Hematopoietic multipotent progenitor cell treated with erythropoietin and hydrocortisone succinate and interleukin-3 and kit ligand, for 4 days (in vitro differentiated cells): Measurements from ENCODE around the gene BCAS4.
A peak's percentile ranks its signal among the peaks of the same experiment; 100 is the strongest.
"Not testable (repeated sequence)": the region's sequence is repeated elsewhere in the genome, so short reads cannot be mapped to it uniquely, and the experiment has no call there.

Experiments used
- DNase-seq: peaks from one replicate; pipeline ENCODE4 v3.0.0-alpha.2; 2015

Gene BCAS4, protein sequence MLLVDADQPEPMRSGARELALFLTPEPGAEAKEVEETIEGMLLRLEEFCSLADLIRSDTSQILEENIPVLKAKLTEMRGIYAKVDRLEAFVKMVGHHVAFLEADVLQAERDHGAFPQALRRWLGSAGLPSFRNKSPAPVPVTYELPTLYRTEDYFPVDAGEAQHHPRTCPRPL

DNA sequence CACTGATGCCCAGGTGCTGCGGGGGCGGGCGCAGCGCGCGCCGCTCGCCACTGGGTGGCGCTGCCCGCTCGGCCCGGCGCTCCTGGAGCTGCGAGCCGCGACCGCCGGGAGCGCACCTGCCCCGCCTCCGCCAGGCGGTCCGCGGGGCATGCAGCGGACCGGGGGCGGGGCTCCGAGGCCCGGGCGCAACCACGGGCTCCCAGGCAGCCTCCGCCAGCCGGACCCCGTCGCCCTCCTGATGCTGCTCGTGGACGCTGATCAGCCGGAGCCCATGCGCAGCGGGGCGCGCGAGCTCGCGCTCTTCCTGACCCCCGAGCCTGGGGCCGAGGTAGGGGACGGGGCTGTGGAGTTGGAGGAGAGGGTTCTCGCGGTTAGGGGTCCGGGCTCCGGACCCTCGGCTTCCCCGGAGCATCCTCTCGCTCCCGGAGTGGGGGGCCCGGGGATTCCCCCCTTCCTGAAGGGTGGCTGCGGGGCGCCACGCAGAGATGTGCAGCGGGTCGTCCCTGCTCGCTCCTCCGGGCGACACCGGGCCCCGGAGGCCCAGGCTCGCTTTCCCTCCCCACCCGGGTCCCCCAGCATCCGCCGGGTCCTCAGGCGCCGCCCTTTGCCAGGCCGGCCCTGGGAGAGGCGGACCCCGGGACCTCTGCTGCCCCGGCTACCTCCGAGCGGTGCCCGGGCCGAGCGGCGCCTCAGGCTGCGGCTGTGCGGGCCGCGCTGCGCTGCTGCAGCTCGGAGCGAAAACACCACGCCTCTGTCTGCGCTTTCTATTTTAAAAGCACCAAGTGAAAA lies at the start of gene BCAS4:
TSS of gene BCAS4 (plus strand) at position 216 of the 789 bp plus-strand sequence. CDS start at position 239, 23 bp downstream.
- DNase-seq: peak; percentile 88

DNA sequence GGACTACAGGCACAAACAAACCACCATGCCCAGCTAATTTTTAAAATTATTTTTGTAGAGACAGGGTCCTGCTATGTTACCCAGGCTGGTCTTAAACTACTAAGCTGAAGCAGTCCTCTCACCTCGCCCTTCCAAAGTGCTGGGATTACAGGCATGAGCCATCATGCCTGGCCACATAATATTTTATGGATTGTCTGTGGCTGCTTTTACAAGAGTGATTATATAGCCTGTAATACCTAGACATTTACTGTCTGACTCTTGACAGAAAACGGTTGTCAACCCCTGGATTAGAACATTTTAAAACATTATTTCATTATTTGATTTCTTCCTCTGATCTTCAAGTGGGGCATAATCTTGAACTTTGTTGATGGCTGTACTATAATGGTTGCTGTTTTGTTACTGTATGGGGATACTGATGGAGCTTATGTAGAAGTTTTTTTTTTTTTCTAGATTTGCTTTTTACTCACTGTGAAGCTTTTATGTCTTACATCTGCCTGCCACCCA lies 49.2 kb upstream of the BCAS4 start:
- DNase-seq: no peak

DNA sequence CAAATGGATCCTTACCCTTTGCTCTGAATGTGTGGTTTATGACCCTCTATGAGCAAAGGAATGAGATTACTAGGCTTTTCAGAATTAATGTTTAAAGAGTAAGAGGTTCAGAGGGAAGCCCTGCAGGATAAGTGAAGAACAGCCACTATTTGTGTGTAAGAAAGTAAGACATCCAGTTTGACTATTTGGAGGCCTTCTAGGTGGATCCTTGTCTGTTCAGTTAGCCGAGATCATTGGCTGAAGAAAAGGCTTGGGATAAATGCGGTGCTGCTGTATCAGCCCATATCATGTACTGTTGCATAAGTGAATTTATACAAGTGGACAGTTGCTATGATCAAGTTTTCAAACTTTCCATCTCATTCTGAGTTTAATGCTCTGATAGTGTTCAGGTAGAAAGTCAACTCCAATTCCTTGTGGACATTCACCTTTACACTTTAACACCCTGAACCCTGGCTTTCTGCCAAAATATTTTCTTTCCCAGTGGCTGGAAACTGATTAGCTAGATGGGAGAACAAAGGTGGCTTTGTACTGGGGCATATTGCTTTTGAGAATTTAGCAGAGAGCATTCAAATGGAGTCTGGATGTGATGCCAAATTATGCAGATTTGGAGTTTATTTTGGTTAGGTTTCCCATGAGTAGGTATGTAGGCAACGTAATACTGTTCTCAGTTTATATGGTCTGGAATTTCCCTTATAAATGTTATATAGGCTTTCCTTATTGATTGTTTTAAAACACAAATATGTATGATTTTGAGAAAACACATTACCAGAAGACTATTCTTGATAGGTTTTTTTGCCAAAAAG lies 48.5 kb upstream of the BCAS4 start:
- DNase-seq: no peak

DNA sequence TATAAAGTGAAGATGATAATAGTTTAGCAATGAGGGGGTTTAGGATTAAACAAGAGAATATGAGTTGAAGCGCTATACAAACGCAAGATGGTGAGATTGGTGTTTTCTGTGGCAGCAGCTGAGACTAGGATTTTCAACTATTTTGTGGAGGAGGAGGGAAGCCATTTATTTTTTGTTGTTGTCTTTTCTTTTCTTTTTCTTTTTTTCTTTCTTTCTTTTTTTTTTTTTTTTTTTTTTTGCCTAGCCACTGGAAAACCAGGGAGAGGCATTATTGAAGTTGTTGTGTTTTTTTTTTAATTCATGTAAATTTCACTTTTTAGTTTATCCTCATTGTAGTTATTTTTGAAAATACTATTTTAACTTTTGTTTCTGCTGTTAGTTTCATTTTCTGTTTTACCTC lies 47.6 kb upstream of the BCAS4 start:
- no peak for DNase-seq

DNA sequence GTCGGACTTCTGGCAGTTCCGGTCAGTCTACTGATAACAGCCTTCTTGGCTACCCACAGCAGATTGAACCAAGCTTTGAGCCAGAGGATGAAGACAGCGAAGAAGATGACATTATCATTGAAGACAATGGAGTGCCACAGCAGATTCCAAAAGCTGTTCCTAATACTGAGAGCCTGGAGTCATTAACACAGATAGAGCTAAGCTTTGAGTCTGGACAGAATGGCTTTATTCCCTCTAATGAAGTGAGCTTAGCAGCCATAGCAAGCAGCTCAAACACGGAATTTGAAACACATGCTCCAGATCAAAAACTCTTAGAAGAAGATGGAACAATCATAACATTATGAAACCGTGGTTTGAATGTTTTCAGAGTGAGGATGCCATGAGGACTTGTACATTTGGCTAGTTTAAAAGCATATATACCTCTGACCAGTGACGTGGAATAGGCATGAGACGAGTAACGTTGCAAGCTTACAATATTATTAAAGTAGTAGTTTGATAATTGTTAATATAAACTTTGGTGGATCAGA lies 44.7 kb upstream of the BCAS4 start:
- DNase-seq: no peak

DNA sequence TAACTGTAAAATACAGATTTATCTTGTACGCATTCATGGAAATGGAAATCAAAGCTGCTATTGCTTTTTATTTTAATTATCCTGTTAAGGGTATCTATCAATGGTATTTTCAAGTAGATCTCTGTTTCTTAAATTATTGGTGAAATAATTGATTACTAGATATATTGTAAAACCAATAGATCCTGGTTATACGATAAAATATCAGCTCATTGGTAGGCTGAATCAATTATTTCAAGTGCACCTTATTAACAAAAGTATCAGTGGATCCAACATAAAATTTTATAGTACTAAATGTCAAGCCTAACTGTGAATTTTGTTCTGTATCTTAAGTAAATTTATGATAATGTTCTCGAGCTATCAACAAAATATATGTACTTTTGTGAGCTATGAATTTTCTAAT lies 41.7 kb upstream of the BCAS4 start:
- no peak for DNase-seq

DNA sequence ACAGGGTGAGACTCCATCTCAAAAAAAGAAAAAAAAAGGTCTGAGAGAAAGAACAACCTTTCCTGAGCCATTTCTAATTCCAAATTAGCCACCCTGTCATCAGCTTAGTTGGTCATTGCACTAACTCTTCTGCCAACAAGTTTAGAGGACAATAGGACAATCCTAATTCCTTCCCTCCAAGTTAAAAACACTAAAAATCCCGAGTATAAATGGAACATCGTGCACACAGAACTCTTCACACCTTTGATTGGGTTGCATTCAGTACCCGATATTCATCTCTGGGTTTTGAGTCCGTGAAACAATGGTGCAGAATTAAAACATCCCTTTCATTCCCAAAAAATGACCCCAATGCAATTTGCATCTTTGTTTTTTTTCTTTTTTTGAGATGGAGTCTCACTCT lies 40.4 kb upstream of the BCAS4 start:
- no peak for DNase-seq

DNA sequence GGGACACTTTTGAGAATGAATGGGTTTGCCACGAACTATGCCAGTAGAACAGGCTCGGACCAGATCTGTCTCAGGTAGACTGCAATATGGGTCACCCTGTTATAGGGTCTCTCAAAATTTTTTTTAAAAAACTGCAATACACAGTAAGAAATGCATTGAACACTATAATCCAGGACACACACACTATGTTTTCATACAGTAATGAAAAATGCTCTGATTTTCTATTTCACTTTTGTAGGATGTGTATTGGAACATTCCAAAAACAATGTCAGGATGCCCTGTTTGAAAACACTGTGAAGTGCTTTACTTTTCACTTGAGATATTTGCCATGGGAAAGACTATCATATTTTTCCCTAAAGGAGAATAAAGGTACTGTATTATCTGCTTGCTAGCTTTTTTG lies 38.4 kb upstream of the BCAS4 start:
- no peak for DNase-seq

DNA sequence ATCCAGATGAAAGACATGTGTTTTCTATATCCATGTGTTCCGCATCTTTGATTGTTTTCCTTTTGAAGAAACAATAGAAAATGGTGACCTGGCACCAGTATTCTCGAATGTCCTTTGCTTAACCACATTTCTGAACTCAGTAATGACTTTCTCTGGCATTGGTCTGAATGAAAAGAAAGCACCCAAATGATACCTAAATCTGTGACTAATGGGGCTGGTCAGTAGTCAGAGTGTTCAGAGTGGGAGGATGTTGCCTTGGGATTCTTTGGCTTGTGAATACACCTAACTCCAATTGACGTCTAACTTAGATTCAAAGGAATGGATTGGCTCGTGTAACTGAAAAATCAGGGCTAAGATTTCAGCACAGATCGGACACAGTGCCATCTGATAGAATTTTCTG lies 36.4 kb upstream of the BCAS4 start:
- DNase-seq: no peak

DNA sequence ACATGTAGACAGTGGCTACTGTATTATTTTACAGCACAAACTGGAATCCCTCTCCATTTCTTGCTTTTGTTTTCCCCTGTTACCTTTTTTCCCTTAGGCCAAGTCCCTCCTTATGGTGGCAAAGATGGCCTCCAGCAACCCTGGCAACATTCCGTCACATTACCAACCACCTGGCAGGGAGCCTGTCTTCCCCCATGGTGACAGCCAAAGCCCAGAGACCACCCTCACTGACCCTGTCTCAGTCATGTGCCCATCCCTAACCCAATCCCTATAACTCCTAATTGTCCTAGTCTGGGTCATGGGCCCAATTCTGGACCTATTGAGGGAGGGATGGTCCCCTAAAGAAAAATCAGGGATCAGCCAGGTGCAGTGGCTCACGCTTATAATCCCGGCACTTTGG lies 35.9 kb upstream of the BCAS4 start:
- no peak for DNase-seq

DNA sequence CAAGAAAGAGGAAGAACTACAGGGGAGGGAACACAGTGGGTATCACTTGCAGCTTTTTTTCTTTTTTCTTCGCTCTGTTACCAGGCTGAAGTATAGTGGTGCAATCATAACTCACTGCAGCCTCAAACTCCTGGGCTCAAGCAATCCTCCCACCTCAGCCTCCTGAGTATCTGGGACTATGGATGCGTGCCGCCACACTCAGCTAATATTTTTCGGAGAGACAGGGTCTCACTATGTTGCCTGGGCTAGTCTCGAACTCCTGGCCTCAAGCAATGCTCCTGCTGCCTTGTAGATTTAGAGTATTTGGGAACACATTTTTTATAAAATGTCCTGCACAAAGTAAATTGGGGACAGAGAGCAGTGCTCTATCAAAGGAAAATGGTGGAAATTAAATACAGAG lies 35.2 kb upstream of the BCAS4 start:
- DNase-seq: peak; percentile 32

DNA sequence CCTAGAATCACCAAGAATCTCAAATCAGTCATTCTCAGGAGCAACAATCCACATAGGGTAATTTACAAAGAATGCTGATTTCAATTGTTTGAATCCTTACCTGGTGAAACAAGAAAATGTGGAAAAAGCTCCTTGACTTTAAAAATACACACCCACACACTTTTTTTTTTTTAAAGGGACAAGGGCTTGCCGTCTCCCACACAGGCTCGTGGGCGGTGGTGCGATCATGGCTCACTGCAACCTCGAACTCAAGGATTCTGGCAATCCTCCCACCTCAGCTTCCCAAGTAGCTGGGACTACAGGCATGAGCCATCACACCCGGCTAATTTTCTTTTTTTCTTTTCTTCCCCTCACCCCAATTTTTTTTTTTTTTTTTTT lies 32.8 kb upstream of the BCAS4 start:
- DNase-seq: no peak

DNA sequence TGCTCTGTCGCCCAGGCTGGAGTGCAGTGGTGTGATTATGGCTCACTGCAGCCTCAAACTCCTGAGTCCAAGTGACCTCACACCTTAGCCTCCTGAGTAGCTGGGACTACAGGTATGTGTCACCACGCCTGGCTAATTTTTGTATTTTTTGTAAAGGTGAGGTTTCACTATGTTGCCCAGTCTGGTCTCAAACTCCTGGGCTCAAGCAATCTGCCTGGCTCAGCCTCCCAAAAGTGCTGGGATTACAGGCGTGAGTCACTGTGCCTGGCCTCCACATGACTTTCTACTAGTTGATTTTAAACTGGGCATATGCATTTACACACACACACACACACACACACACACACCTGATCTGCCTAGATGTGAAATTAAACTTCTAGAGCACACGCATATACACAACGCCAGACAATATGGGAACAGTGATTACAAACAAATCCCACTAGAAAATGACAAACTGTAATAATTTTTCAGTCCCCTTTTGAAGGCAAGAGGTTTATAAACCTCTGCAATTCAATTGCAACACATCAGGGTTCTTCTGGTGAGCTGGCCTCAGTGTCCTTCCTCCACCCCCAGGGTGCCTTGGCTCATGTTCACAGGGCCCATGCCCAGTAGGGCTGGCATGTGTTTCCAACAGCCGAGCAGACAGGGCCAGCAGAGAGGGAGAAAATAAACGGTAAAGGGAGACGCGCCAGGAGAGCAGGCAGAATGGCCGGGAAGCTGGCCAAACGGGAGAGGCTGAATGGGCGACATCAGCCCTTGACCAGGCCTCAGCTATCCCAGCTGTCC lies 32.2 kb upstream of the BCAS4 start:
- no peak for DNase-seq

DNA sequence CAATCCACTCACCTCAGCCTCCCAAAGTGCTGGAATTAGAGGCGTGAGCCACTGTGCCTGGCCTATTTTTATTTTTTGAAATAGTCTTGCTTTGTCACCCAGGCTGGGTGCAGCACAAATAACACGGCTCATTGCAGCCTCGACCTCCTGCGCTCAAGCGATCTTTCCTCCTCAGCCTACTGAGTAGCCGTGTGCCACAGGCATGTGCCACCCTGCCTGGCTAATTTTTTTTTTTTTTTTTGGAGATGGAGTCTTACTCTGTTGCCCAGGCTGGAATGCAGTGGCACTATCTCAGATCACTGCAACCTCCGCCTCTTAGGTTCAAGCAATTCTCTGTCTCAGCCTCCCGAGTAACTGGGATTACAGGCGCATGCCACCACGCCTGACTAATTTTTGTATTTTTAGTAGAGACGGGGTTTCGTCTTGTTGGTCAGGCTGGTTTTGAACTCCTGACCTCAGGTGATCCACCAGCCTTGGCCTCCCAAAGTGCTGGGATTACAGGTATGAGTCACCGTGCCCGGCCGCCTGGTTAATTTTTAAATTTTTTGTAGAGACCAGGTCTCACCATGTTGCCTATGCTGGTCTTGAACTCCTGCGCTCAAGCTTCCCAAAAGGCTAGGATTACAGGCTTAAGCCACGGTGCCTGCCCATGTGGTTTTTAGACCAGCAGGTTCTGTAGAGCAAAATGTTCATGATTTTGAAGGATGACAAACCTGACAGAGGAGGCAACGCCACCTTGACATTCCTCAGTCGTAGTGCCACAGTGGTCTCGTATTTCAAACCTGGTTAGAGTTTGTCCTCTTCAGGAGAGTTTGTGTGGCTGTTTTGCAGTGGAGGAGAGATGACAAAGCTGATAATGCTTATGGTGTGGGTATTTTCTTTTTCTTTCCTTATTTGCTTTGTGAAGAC lies 31.1 kb upstream of the BCAS4 start:
- DNase-seq: not testable (repeated sequence)

DNA sequence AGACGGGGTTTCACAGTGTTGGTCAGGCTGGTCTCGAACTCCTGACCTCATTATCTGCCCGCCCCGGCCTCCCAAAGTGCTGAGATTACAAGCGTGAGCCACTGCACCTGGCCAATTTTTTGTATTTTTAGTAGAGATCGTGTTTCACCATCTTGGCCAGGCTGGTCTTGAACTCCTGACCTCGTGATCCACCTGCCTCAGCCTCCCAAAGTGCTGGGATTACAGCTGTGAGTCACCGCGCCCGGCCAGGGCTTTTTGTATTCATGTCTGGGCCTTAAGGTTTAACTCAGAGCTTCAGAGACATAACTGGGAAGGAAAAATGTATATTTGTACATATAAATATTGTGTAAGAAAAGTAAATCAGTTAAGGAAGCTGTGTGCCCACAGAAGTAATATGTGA lies 29.6 kb upstream of the BCAS4 start:
- DNase-seq: not testable (repeated sequence)

DNA sequence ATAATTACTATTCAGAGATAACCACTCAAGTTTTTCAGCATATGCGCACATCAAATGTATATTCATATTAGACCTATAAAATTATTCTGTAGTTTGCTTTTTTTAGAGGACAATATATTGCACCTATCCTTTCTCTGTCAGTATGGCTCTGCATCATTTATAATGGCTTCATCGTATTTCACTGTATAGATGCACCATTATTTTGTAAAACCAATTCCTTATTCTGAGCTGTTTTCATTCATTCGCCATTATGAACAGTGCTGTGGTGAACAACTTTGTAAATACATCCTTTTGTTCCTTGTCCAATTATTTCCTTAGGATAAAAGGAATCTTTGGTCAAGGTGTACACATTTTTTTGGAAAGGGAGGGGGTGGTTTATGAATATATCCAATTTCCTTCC lies 29.2 kb upstream of the BCAS4 start:
- DNase-seq: no peak

DNA sequence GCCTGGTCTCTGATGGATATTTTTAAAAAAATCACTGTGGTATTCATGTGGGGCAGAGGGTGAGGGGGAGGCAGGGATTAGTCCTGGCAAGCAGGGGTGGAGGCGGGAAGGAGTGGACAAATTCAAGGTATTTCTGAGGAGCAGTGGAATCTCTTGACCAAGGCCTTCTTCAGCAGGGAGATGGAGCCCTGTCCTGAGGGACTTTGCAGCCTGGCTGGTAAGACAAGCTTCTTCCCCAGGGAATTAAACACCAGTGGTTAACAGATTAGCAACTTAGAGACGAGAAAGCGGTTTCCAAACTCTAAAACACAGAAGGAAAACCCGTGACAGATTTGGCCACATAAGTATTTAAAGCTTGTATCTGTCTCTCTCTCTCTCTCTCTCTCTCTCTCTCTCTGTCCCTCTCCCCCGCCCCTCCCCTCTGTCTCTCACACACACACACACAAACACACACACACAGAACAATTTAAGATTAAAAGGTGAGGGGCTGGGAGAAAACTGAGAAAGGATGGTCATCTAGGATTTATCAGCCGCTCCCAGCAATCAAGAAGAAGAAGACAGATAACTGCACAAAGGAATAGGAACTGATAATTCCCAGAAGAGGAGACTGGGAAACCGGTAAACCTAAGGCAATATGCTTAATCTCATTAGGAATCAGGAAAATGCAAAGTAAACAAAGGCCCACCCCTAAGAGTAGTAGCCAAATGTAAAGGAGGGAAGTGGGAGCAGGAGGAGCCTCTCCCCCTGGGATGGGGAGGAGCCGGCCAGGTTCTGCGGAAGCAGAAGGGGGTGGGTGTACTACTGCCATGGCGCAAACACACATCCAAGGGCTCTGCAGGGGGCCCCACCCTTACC lies 27.7 kb upstream of the BCAS4 start:
- DNase-seq: not testable (repeated sequence)

DNA sequence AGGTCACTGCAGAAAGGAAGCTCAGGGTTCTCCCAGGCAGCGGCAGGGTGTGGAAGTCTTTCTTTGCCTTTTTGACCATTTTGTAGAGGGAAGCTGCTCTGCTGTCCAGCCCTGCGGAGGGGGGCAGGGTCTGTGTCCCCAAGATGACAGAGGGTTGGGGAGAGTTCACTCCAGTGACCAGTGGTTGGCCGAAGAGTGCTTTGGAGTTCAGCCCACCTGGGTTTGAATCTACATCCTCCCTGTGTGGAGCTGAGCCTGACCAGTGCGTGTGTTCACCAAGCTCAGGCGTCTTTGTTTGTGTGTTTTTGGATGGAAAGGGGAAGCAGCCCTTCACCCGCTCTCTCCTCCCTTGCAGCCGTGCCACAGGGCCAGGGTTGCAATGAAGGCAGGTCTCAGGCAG lies 25.9 kb upstream of the BCAS4 start:
- DNase-seq: not testable (repeated sequence)

DNA sequence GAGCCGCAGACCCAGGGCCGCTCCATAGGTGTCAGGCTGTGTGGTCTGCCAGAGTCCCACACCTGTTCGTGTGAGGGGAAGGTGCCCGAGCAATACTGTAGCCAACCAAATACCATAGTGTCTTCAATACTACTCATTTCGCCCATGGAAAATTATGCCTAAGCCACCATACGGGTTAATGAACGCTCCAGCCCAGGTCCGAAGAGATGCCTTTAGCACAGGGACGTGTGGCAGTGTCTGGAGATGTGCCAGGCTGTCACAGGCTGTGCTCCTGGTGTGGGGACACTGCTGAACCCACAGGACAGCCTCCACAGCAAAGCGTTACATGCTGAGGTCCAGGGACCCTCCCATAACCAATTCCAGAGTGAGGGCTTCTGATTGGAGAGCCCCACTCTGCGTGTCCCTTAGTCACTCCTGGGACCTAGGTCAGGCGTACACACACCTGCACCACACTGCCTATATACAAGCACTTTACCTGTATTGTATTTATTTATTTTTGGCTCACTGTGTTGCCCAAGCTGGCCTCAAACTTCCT lies 25.2 kb upstream of the BCAS4 start:
- DNase-seq: not testable (repeated sequence)

DNA sequence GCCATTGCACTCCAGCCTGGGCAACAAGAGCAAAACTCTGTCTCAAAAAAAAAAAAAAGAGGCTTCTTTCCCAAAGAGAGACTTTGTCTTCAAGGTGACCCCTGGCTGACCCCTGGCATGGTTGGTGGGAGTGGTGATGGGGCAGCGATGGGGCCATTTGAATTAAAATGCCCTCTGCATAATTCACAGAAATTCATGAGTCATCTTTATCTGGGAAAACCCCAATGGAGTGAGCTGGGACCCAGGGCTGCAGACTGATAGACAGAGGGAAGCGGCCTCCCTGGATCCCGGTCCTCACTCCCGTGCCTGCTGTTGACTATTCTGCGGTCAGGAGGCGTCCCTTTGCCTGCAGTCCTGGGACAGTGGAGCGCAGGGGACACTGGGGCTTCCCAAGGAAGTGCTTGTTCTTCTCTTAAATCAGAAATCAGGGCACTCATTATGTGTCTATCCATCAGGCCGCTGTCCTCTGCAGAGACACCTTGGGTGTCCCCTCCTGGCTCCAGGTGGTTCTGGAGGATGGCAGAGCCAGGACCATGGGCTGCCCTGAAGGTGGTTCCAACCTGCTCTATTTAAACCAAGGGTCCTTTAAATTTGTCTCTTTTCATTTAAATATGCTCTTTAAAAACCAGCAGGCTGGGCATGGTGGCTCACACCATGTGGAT lies 23.3 kb upstream of the BCAS4 start:
- not testable (repeated sequence) for DNase-seq
